Right lobe of liver (tissue), 4 donors: ENCODE data around the gene NRBF2.

Experiments used
- CTCF ChIP-seq, 4 donors: fragments of 200-600 bp in 3 of 4; fragments of 450-650 bp in 1 of 4; IDR thresholded peaks; one replicate each; pipeline versions ENCODE4 v1.5.1 to v1.8.0; 2016 to 2022; ENCODE audit warnings: antibody characterized with exemption in 4 of 4, mild to moderate bottlenecking in 2 of 4
- POLR2A ChIP-seq: fragments of 450-650 bp; IDR thresholded peaks from one replicate; pipeline ENCODE4 v1.6.1; 2017; ENCODE audit warnings: antibody characterized with exemption, mild to moderate bottlenecking
- donor health status: DM: no; HTN: no; CAD: no.
- donor health status: DM: no; HTN: no; CAD: no.
- donor health status: DM: no; HTN: yes; CAD: no.

DNA sequence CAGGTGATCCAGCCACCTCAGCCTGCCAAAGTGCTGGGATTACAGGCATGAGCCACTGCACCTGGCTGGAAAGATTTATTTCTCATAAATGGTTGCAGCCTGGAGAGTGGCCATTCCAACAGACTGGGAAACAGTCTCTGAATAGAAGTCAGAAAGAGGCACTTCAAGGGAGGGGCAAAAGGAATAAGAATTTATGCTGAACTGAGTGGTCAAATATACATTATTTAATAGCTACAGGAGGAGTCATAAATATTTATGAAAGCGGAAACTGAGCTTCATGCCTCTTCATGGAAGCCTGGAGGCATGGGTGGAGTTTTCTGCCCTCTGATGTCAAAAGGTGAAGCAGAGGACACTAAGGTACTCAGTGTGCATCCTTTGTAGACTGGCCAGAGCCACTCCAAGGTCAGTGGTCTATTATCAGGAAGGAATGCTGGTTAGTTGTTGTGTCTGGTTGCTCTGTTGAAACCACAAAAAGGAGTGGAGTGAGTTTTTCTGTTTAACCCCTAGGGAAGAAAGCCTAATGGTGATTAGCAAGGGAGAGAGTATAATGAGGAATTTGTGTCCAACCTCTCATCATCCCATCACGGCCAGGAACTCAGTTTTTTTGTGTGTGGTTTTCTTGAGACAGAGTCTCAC lies 9.3 kb upstream of the NRBF2 start:
- TF ChIP-seq CTCF (IDR thresholded peaks at IDR 0.05) (no peak), POLR2A (no peak)
